Suprapubic skin (tissue), 4 donors: ENCODE results near the gene ATG2A. TPM values are rescaled to one million over a fixed set of nuclear protein-coding genes. Genes with fewer than 3 reads are reported as not detected.

Source experiments
- DNase-seq, 2 donors: peaks; one replicate each; pipeline ENCODE4 v3.0.0-alpha.2; 2019; ENCODE audit warnings: low spot score in 2 of 2
- H3K27ac ChIP-seq: fragments of 200-600 bp; sonication (generic); one replicate; pipeline ENCODE4 v1.5.1; 2019
- H3K27me3 ChIP-seq: fragments of 200-600 bp; sonication (generic); one replicate; pipeline ENCODE4 v1.5.1; 2019
- H3K36me3 ChIP-seq: fragments of 200-600 bp; sonication (generic); one replicate; pipeline ENCODE4 v1.5.1; 2019
- H3K4me1 ChIP-seq: fragments of 200-600 bp; sonication (generic); one replicate; pipeline ENCODE4 v1.5.1; 2019
- H3K4me3 ChIP-seq: fragments of 200-600 bp; sonication (generic); one replicate; pipeline ENCODE4 v1.5.1; 2019; ENCODE audit warnings: mild to moderate bottlenecking
- H3K9me3 ChIP-seq: fragments of 200-600 bp; sonication (generic); one replicate; pipeline ENCODE4 v1.5.1; 2019
- CTCF ChIP-seq, 2 donors: fragments of 200-600 bp in 1 of 2; fragments of 450-650 bp in 1 of 2; sonication (generic) in 1 of 2; IDR thresholded peaks; one replicate each; pipeline ENCODE4 v1.5.1; 2016 to 2019; ENCODE audit warnings: antibody characterized with exemption in 2 of 2, mild to moderate bottlenecking in 1 of 2, moderate library complexity in 1 of 2
- EP300 ChIP-seq: sonication (generic); formaldehyde crosslinking; IDR thresholded peaks from one replicate; pipeline ENCODE4 v1.6.1; 2017; ENCODE audit warnings: antibody characterized with exemption
- POLR2A ChIP-seq, 2 donors: fragments of 450-650 bp; IDR thresholded peaks; one replicate each; pipeline ENCODE4 v1.6.1; 2017; ENCODE audit warnings: antibody characterized with exemption in 2 of 2, mild to moderate bottlenecking in 2 of 2, moderate library complexity in 2 of 2
- POLR2AphosphoS5 ChIP-seq, 3 donors: sonication (generic); formaldehyde crosslinking; IDR thresholded peaks; one replicate each; pipeline ENCODE4 v1.6.1; 2017; ENCODE audit warnings: antibody characterized with exemption in 3 of 3
- WGBS: methylation state at CpG from one replicate; pipeline ENCODE4 v1.1.5; 2018; 5-methylcytosine and 5-hydroxymethylcytosine counted together
- total RNA-seq, 4 donors: library from RNA; depleted of rRNA; stranded (reverse); fragments of >200 nt; gene quantifications; one replicate each; pipeline ENCODE4 v1.1.0, GENCODE V29; 2016

ATG2A gene
- total RNA-seq, 4 donors from 2014 or later, result 69.5 to 82.2 (median 76.0) TPM

- no peaks in the 10 kb centered on the region for H3K27me3 ChIP-seq
- no peaks in the 10 kb centered on the region for H3K9me3 ChIP-seq
- no peak overlapping the region for H3K27ac ChIP-seq
- TF ChIP-seq POLR2A (IDR thresholded peaks at IDR 0.05), result no peak
- no peak for TF ChIP-seq EP300
- no peak for TF ChIP-seq CTCF (IDR thresholded peaks at IDR 0.05)
- no peak for TF ChIP-seq POLR2AphosphoS5 (IDR thresholded peaks at IDR 0.05)
- peaks cover 14% of the 10 kb centered on the region for H3K4me1 ChIP-seq
- DNase-seq, result no peak
- no peak overlapping the region for H3K4me3 ChIP-seq
- H3K36me3 ChIP-seq, result peaks cover 34% of the 10 kb centered on the region
- 96% methylated on average over 7 of the region's 10 CpGs for WGBS
These were observed 24.2 kb downstream of the ATG2A start for GRCh38 chr11:64892838-64893193.

- no peak overlapping the region for H3K4me3 ChIP-seq
- H3K9me3 ChIP-seq, result no peaks in the 10 kb centered on the region
- H3K36me3 ChIP-seq, result peaks cover 30% of the 10 kb centered on the region
- WGBS, result 80% methylated on average over 11 of the region's 11 CpGs
- no peak overlapping the region for H3K27ac ChIP-seq
- TF ChIP-seq EP300, result no peak
- no peak for TF ChIP-seq CTCF (IDR thresholded peaks at IDR 0.05)
- TF ChIP-seq POLR2A (IDR thresholded peaks at IDR 0.05), result no peak
- no peak for TF ChIP-seq POLR2AphosphoS5 (IDR thresholded peaks at IDR 0.05)
- H3K27me3 ChIP-seq, result no peaks in the 10 kb centered on the region
- no peak for DNase-seq
- peaks cover 18% of the 10 kb centered on the region for H3K4me1 ChIP-seq
These were observed 24.6 kb downstream of the ATG2A start for GRCh38 chr11:64892411-64892831.

- Histone ChIP-seq H3K9me3 (no peaks in the 10 kb centered on the region), H3K36me3 (peaks cover 25% of the 10 kb centered on the region), H3K4me3 (no peak overlapping the region), H3K4me1 (peaks cover 18% of the 10 kb centered on the region), H3K27ac (no peak overlapping the region), H3K27me3 (no peaks in the 10 kb centered on the region)
- WGBS, result 76% methylated on average over 5 of the region's 5 CpGs
- DNase-seq, result no peak
- no peak for TF ChIP-seq POLR2AphosphoS5 (IDR thresholded peaks at IDR 0.05)
- no peak for TF ChIP-seq POLR2A (IDR thresholded peaks at IDR 0.05)
- no peak for TF ChIP-seq CTCF (IDR thresholded peaks at IDR 0.05)
- no peak for TF ChIP-seq EP300
These were observed 25.1 kb downstream of the ATG2A start for GRCh38 chr11:64891880-64892279.

- TF ChIP-seq CTCF (IDR thresholded peaks at IDR 0.05) (no peak), POLR2AphosphoS5 (IDR thresholded peaks at IDR 0.05) (no peak), POLR2A (IDR thresholded peaks at IDR 0.05) (no peak), EP300 (no peak)
- WGBS, result 89% methylated on average over 21 of the region's 25 CpGs
- no peak overlapping the region for H3K4me3 ChIP-seq
These were observed 25.7 kb downstream of the ATG2A start for GRCh38 chr11:64891215-64891848.

GRCh38 chr11:64890522-64890939 is 26.5 kb downstream of the ATG2A start:
- H3K4me3 ChIP-seq, result no peak overlapping the region
- no peak overlapping the region for H3K27ac ChIP-seq
- 86% methylated on average over 6 of the region's 7 CpGs for WGBS
- no peak for TF ChIP-seq POLR2A (IDR thresholded peaks at IDR 0.05)
- no peak for TF ChIP-seq POLR2AphosphoS5 (IDR thresholded peaks at IDR 0.05)
- no peak for TF ChIP-seq EP300
- no peak for TF ChIP-seq CTCF (IDR thresholded peaks at IDR 0.05)
- peaks cover 21% of the 10 kb centered on the region for H3K4me1 ChIP-seq
- no peak for DNase-seq
- H3K9me3 ChIP-seq, result no peaks in the 10 kb centered on the region
- H3K27me3 ChIP-seq, result no peaks in the 10 kb centered on the region
- H3K36me3 ChIP-seq, result peaks cover 11% of the 10 kb centered on the region

More at GRCh38 chr11:64891215-64891848, 25.7 kb downstream of the ATG2A start:
- Histone ChIP-seq H3K27ac (no peak overlapping the region), H3K36me3 (peaks cover 19% of the 10 kb centered on the region), H3K9me3 (no peaks in the 10 kb centered on the region), H3K4me1 (peaks cover 18% of the 10 kb centered on the region), H3K27me3 (no peaks in the 10 kb centered on the region)
- DNase-seq, result no peak
